GM12878 (cell line): ENCODE measurements around the gene DNAH2.

Experiments used
- CREM ChIP-seq: IDR thresholded peaks from 2 replicates; pipeline ENCODE4 v1.6.1; 2014; ENCODE audit warnings: antibody characterized with exemption, low read depth
- CTCF ChIP-seq, 3 experiments: IDR thresholded peaks in 2 of 3; conservative IDR thresholded peaks in 1 of 3; 2 replicates each; pipeline ENCODE4 v1.5.1; 2011; ENCODE audit warnings: low read depth in 3 of 3, low read length in 3 of 3, mild to moderate bottlenecking in 3 of 3, control low read depth in 2 of 3, moderate library complexity in 2 of 3, inconsistent platforms in 1 of 3, mixed read lengths in 1 of 3; ENCODE audit not compliant: control insufficient read depth in 2 of 3, insufficient read depth in 1 of 3; ENCODE audit errors: extremely low read depth in 1 of 3
- SMARCA5 ChIP-seq: fragments of 450-650 bp; IDR thresholded peaks from 2 replicates; pipeline ENCODE4 v1.6.1; 2017; ENCODE audit warnings: mild to moderate bottlenecking
- ZNF24 ChIP-seq: fragments of 450-650 bp; IDR thresholded peaks from 2 replicates; pipeline ENCODE4 v1.6.1; 2017; ENCODE audit warnings: antibody characterized with exemption, mild to moderate bottlenecking

- no peak for TF ChIP-seq CTCF (IDR thresholded peaks at IDR 0.05 in 2 of 3, conservative IDR thresholded peaks at IDR 0.05 in 1 of 3; ENCODE audit: control insufficient read depth in 2 of 3, extremely low read depth in 1 of 3, insufficient read depth in 1 of 3, low read depth in 3 of 3, low read length in 3 of 3)
- TF ChIP-seq CREM: no peak
- TF ChIP-seq SMARCA5: no peak
- TF ChIP-seq ZNF24: no peak
Observed at GRCh38 chr17:7830616-7831015, 113.1 kb downstream of the DNAH2 start.
